HepG2 (cell line): ENCODE results near the gene STAB2. TPM values are rescaled to one million over a fixed set of nuclear protein-coding genes. Genes with fewer than 3 reads are reported as not detected.

ENCODE experiments used
- ATAC-seq: fragments of 200-7000 bp; cut with Tn5 transposase; 3 replicates; pipeline ENCODE4 v1.9.1; 2020; ENCODE audit warnings: mild to moderate bottlenecking, moderate library complexity
- BruUV-seq: library from RNA; stranded (reverse); fragments of 400-500 nt; replicated peaks from 2 replicates; lab custom pipeline; 2021; lab: Mats Ljungman, UMichigan
- CTCF ChIA-PET: fragments of 300-600 bp; formaldehyde crosslinking; extraction: SDS; loops from one replicate; lab custom pipeline; 2021; ENCODE audit warnings: low total read pairs, inconsistent platforms, low intra/inter-chr PET ratio; lab: Yijun Ruan, JAX
- POLR2A ChIA-PET: fragments of 350-600 bp; sonication (Branson Sonifier 250); formaldehyde crosslinking; loops from one replicate; lab custom pipeline; 2020; ENCODE audit warnings: antibody characterized with exemption, inconsistent platforms; lab: Yijun Ruan, JAX
- DNase-seq: peaks from one replicate; pipeline ENCODE4 v3.0.0-alpha.2; 2015; ENCODE audit warnings: low spot score
- FAIRE-seq: peaks from 3 replicates; lab custom pipeline; 2011; peaks lifted over from hg19 to GRCh38; lab: Jason Lieb, UNC
- H2AFZ ChIP-seq: one replicate; pipeline ENCODE4 v1.6.1; 2011; ENCODE audit warnings: low read length, inconsistent platforms
- H3K27ac ChIP-seq: fragments of 300-600 bp; 3 replicates; pipeline ENCODE4 v1.8.0; 2011; ENCODE audit warnings: mixed run types, mild to moderate bottlenecking, mixed read lengths, low read length, inconsistent platforms; ENCODE audit not compliant: insufficient read depth; ENCODE audit errors: extremely low read length
- H3K27me3 ChIP-seq, 2 experiments: fragments of 200-600 bp in 1 of 2; 2 replicates in 1 of 2; 3 replicates in 1 of 2; pipeline versions ENCODE4 v1.6.0 to v1.8.0; 2011; ENCODE audit warnings: low read length in 2 of 2, mild to moderate bottlenecking in 2 of 2, moderate library complexity in 2 of 2, inconsistent platforms in 1 of 2; ENCODE audit not compliant: insufficient read depth in 2 of 2, control insufficient read depth in 1 of 2
- H3K36me3 ChIP-seq, 2 experiments: fragments of 200-600 bp in 1 of 2; replicated peaks in 1 of 2; 2 replicates in 1 of 2; 3 replicates in 1 of 2; pipeline versions ENCODE4 v1.5.1 to v1.8.0; 2011; ENCODE audit warnings: low read length in 2 of 2, inconsistent platforms in 1 of 2; ENCODE audit not compliant: insufficient read depth in 2 of 2, control insufficient read depth in 1 of 2
- H3K4me1 ChIP-seq: 2 replicates; pipeline ENCODE4 v1.5.1; 2012; ENCODE audit warnings: low read length, inconsistent platforms; ENCODE audit not compliant: insufficient read depth
- H3K4me2 ChIP-seq: 2 replicates; pipeline ENCODE4 v1.6.0; 2011; ENCODE audit warnings: low read depth, low read length, inconsistent platforms
- H3K4me3 ChIP-seq, 3 experiments: fragments of 200-600 bp in 1 of 3; sonication (generic), shearing (Covaris generic) in 1 of 3; replicated peaks in 1 of 3; 2 replicates each; pipeline ENCODE4 v1.5.1; 2011 to 2016; ENCODE audit warnings: low read length in 3 of 3, inconsistent platforms in 2 of 3, low read depth in 2 of 3, mild to moderate bottlenecking in 2 of 3, control low read depth in 1 of 3, mixed read lengths in 1 of 3; ENCODE audit not compliant: insufficient read depth in 1 of 3
- H3K79me2 ChIP-seq: one replicate; pipeline ENCODE4 v1.6.1; 2011; ENCODE audit warnings: low read length, inconsistent platforms; ENCODE audit not compliant: insufficient read depth
- H3K9ac ChIP-seq: 2 replicates; pipeline ENCODE4 v1.6.0; 2011; ENCODE audit warnings: mild to moderate bottlenecking, low read depth, low read length, inconsistent platforms; ENCODE audit not compliant: insufficient read depth
- H3K9me3 ChIP-seq: 2 replicates; pipeline ENCODE4 v1.5.1; 2012; ENCODE audit warnings: mild to moderate bottlenecking, low read length
- H4K20me1 ChIP-seq: 2 replicates; pipeline ENCODE4 v1.6.0; 2011; ENCODE audit warnings: inconsistent platforms, mild to moderate bottlenecking, low read length, moderate library complexity; ENCODE audit not compliant: insufficient read depth
- BCL6 ChIP-seq: IDR thresholded peaks from 2 replicates; pipeline ENCODE4 v1.6.1; 2016; ENCODE audit warnings: missing genetic modification reagents, missing compliant biosample characterization
- CREBL2 ChIP-seq: sonication (generic); formaldehyde crosslinking; IDR thresholded peaks from 2 replicates; pipeline ENCODE4 v1.8.1; 2023; ENCODE audit warnings: missing genetic modification reagents, mild to moderate bottlenecking, borderline replicate concordance
- DMTF1 ChIP-seq: sonication (generic); formaldehyde crosslinking; IDR thresholded peaks from 2 replicates; pipeline ENCODE4 v1.4.0; 2020; ENCODE audit warnings: mild to moderate bottlenecking, missing genetic modification reagents
- ZGPAT ChIP-seq: IDR thresholded peaks from 2 replicates; pipeline ENCODE4 v1.6.1; 2016; ENCODE audit warnings: mild to moderate bottlenecking
- ZKSCAN5 ChIP-seq: sonication (generic); formaldehyde crosslinking; IDR thresholded peaks from 2 replicates; pipeline ENCODE4 v1.5.1; 2020; ENCODE audit warnings: mild to moderate bottlenecking, missing genetic modification reagents
- ZNF552 ChIP-seq: sonication (generic); formaldehyde crosslinking; IDR thresholded peaks from 2 replicates; pipeline ENCODE4 v1.9.0; 2022; ENCODE audit warnings: missing genetic modification reagents, mild to moderate bottlenecking, borderline replicate concordance
- ZNF629 ChIP-seq: sonication (generic); formaldehyde crosslinking; conservative IDR thresholded peaks from 2 replicates; pipeline ENCODE4 v1.5.0; 2020; ENCODE audit warnings: missing genetic modification reagents
- WGBS: methylation state at CpG from one replicate; pipeline ENCODE4 v1.1.6; 2017; ENCODE audit warnings: low lambda C conversion rate; 5-methylcytosine and 5-hydroxymethylcytosine counted together
- in situ Hi-C: cut with HindIII; loops from 2 replicates; pipeline ENCODE4 v1.10.0; 2017; ENCODE audit warnings: low pct_unique_long_range_greater_than_20kb; ENCODE audit not compliant: extremely low pct_ligation_motif_present
- intact Hi-C: fragments of 100-400 bp; cut with micrococcal nuclease; formaldehyde crosslinking; loops from one replicate; pipeline ENCODE4 v1.10.0; 2022; ENCODE audit not compliant: unreplicated experiment
- polyA plus RNA-seq, 8 experiments: library from polyadenylated mRNA; depleted of rRNA in 3 of 8; stranded (reverse) in 7 of 8; unstranded in 1 of 8; fragments of >200 nt; fragmentation: Illumina TruSeq in 4 of 8; extraction: Trizol in 4 of 8; gene quantifications; 2 replicates each; pipeline versions ENCODE4 v1.2.1 to v1.2.3, GENCODE V29; 2011 to 2016; ENCODE audit warnings: low read depth in 4 of 8, missing spikeins in 1 of 8, mixed read lengths in 1 of 8; ENCODE audit not compliant: insufficient read depth in 1 of 8
- total RNA-seq, 5 experiments: library from RNA; depleted of rRNA; stranded (reverse); fragments of >200 nt; fragmentation: Illumina TruSeq; extraction: Trizol; gene quantifications; 2 replicates each; pipeline ENCODE4 v1.2.3, GENCODE V29; 2016; ENCODE audit warnings: low read depth in 1 of 5

Gene STAB2
- total and polyA plus RNA-seq, 2 of the 13 experiments (the other 11 are each of a cell fraction or from before 2014, with no cell fraction given), result not detected

GRCh38 chr12:103671367-103671766, 84.3 kb downstream of the STAB2 start:
- Histone ChIP-seq H3K9me3 (no peaks in the 10 kb centered on the region), H3K4me2 (no peak overlapping the region), H3K4me1 (peaks cover 31% of the 10 kb centered on the region), H2AFZ (no peak overlapping the region), H3K27me3 (peaks cover 0 to 5% of the 10 kb centered on the region in 2 experiments; a peak in 2 of 5 replicates), H4K20me1 (no peaks in the 10 kb centered on the region), H3K4me3 (no peak overlapping the region), H3K9ac (no peak overlapping the region), H3K79me2 (no peaks in the 10 kb centered on the region), H3K27ac (no peak overlapping the region), H3K36me3 (no peaks in the 10 kb centered on the region)
- CTCF ChIA-PET, result no interaction called here
- intact Hi-C loops (no loop called here), in situ Hi-C loops (no loop called here)
- no TSS peak for BruUV-seq
- 22% methylated on average over 1 of the region's 1 CpG for WGBS
- DNase-seq (no peak), ATAC-seq (no peak), FAIRE-seq (no peak)
- POLR2A ChIA-PET, result no interaction called here
- peak; percentile 72 for TF ChIP-seq ZNF629
- TF ChIP-seq ZNF552 (CRISPR knock-in tag), result no peak

GRCh38 chr12:103672401-103673119, 85.5 kb downstream of the STAB2 start:
- in situ Hi-C loops (no loop called here), intact Hi-C loops (no loop called here)
- peak overlapping the region; percentile 52 for H3K4me2 ChIP-seq
- no peak overlapping the region for H3K9ac ChIP-seq
- no peak overlapping the region for H3K27ac ChIP-seq
- peak; percentile 37; the same call in 2 of the 3 replicates for ATAC-seq
- peaks cover 31% of the 10 kb centered on the region for H3K4me1 ChIP-seq
- peaks cover 0 to 5% of the 10 kb centered on the region in 2 experiments; a peak in 2 of 5 replicates for H3K27me3 ChIP-seq
- no peaks in the 10 kb centered on the region for H3K9me3 ChIP-seq
- POLR2A ChIA-PET, result no interaction called here
- no peaks in the 10 kb centered on the region for H4K20me1 ChIP-seq
- H2AFZ ChIP-seq, result peak overlapping the region; percentile 39
- no TSS peak for BruUV-seq
- peak; percentile 23 for FAIRE-seq
- no peaks in the 10 kb centered on the region for H3K36me3 ChIP-seq
- DNase-seq, result peak; percentile 61
- WGBS, result 19% methylated on average over 10 of the region's 10 CpGs
- CTCF ChIA-PET, result no interaction called here
- peak overlapping the region in 1 of 3 experiments; percentile 4; a peak in 1 of 6 replicates for H3K4me3 ChIP-seq
- H3K79me2 ChIP-seq, result no peaks in the 10 kb centered on the region
- TF ChIP-seq DMTF1 (CRISPR knock-in tag) (no peak), ZKSCAN5 (CRISPR knock-in tag) (no peak), BCL6 (CRISPR knock-in tag) (no peak), ZGPAT (CRISPR knock-in tag) (no peak; the same call in 1 of the 2 replicates), CREBL2 (no peak)
